Nephron (organoid): ENCODE data around the gene SURF1.

Experiments
- H3K27ac Mint-ChIP-seq, 3 experiments: 2 replicates each; pipeline ENCODE4 v1.8.0; 2020; ENCODE audit warnings: mixed read lengths in 3 of 3, mild to moderate bottlenecking in 2 of 3, moderate library complexity in 1 of 3
- H3K27me3 Mint-ChIP-seq: 2 replicates; pipeline ENCODE4 v1.8.0; 2021; ENCODE audit warnings: low read depth, mild to moderate bottlenecking, moderate library complexity, mixed read lengths
- H3K36me3 Mint-ChIP-seq: 2 replicates; pipeline ENCODE4 v1.8.0; 2020; ENCODE audit warnings: low read depth, mixed read lengths
- H3K4me1 Mint-ChIP-seq: 2 replicates; pipeline ENCODE4 v1.8.0; 2020; ENCODE audit warnings: mixed read lengths
- H3K4me3 Mint-ChIP-seq, 3 experiments: 2 replicates each; pipeline ENCODE4 v1.8.0; 2020; ENCODE audit warnings: mild to moderate bottlenecking in 3 of 3, mixed read lengths in 3 of 3, moderate library complexity in 2 of 3
- H3K9me3 Mint-ChIP-seq: 2 replicates; pipeline ENCODE4 v1.8.0; 2020; ENCODE audit warnings: mixed read lengths
- CTCF ChIP-seq, 3 experiments: fragments of 200-600 bp; sonication (generic); IDR thresholded peaks; one replicate each; pipeline ENCODE4 v1.5.0; 2021; ENCODE audit warnings: antibody characterized with exemption in 3 of 3; ENCODE audit not compliant: unreplicated experiment in 3 of 3

Gene SURF1

GRCh38 chr9:133354766-133355165, 1.5 kb downstream of the SURF1 start:
- H3K9me3 Mint-ChIP-seq, result no peaks in the 10 kb centered on the region
- H3K27me3 Mint-ChIP-seq, result no peaks in the 10 kb centered on the region
- H3K36me3 Mint-ChIP-seq, result peaks cover 43% of the 10 kb centered on the region
- peak overlapping the region; percentile 87 to 92 (median 91) for H3K4me3 Mint-ChIP-seq
- no peak overlapping the region for H3K27ac Mint-ChIP-seq
- no peak for TF ChIP-seq CTCF (IDR thresholded peaks at IDR 0.05; ENCODE audit: unreplicated experiment in 3 of 3)
- peaks cover 19% of the 10 kb centered on the region for H3K4me1 Mint-ChIP-seq

GRCh38 chr9:133353548-133353947, 2.7 kb downstream of the SURF1 start:
- TF ChIP-seq CTCF (IDR thresholded peaks at IDR 0.05; ENCODE audit: unreplicated experiment in 3 of 3), result no peak
- no peaks in the 10 kb centered on the region for H3K27me3 Mint-ChIP-seq
- H3K9me3 Mint-ChIP-seq, result no peaks in the 10 kb centered on the region
- H3K27ac Mint-ChIP-seq, result peak overlapping the region in 1 of 3 experiments; percentile 35
- peaks cover 23% of the 10 kb centered on the region for H3K4me1 Mint-ChIP-seq
- H3K36me3 Mint-ChIP-seq, result peaks cover 50% of the 10 kb centered on the region
- peak overlapping the region; percentile 65 to 92 (median 91) for H3K4me3 Mint-ChIP-seq

- Mint-ChIP-seq H3K27ac (peak overlapping the region in 1 of 3 experiments; percentile 35), H3K9me3 (no peaks in the 10 kb centered on the region), H3K4me1 (peaks cover 24% of the 10 kb centered on the region), H3K27me3 (no peaks in the 10 kb centered on the region), H3K36me3 (peaks cover 47% of the 10 kb centered on the region), H3K4me3 (peak overlapping the region; percentile 62 to 91 (median 65))
- TF ChIP-seq CTCF (IDR thresholded peaks at IDR 0.05; ENCODE audit: unreplicated experiment in 3 of 3), result no peak
Measured at GRCh38 chr9:133352635-133353340, 3.5 kb downstream of the SURF1 start.

- H3K27ac Mint-ChIP-seq, result peak overlapping the region in 1 of 3 experiments; percentile 38
- peak overlapping the region; percentile 25 to 77 (median 62) for H3K4me3 Mint-ChIP-seq
- peaks cover 47% of the 10 kb centered on the region for H3K36me3 Mint-ChIP-seq
- peak in 2 of 3 experiments; percentile 26 to 45 for TF ChIP-seq CTCF (IDR thresholded peaks at IDR 0.05; ENCODE audit: unreplicated experiment in 3 of 3)
- H3K4me1 Mint-ChIP-seq, result peaks cover 19% of the 10 kb centered on the region
- H3K9me3 Mint-ChIP-seq, result no peaks in the 10 kb centered on the region
- no peaks in the 10 kb centered on the region for H3K27me3 Mint-ChIP-seq
Measured at GRCh38 chr9:133351908-133352634, 4.2 kb downstream of the SURF1 start.

GRCh38 chr9:133351526-133351907, 4.8 kb downstream of the SURF1 start:
- no peaks in the 10 kb centered on the region for H3K27me3 Mint-ChIP-seq
- H3K27ac Mint-ChIP-seq, result no peak overlapping the region
- TF ChIP-seq CTCF (IDR thresholded peaks at IDR 0.05; ENCODE audit: unreplicated experiment in 3 of 3), result no peak
- H3K9me3 Mint-ChIP-seq, result no peaks in the 10 kb centered on the region
- H3K36me3 Mint-ChIP-seq, result peaks cover 47% of the 10 kb centered on the region
- H3K4me1 Mint-ChIP-seq, result peaks cover 24% of the 10 kb centered on the region
- peak overlapping the region; percentile 19 to 77 (median 68) for H3K4me3 Mint-ChIP-seq
